Measurements from ENCODE around the gene IL5RA. TPM values are rescaled to one million over a fixed set of nuclear protein-coding genes. Genes with fewer than 3 reads are reported as not detected.
A peak's percentile ranks its signal among the peaks of the same experiment; 100 is the strongest.

Gene IL5RA
- total and polyA plus RNA-seq, 9 of the 15 experiments (the other 6 are each of a cell fraction or from before 2014, with no cell fraction given): 0.07 to 0.28 (median 0.14) TPM; not detected in 4

DNA sequence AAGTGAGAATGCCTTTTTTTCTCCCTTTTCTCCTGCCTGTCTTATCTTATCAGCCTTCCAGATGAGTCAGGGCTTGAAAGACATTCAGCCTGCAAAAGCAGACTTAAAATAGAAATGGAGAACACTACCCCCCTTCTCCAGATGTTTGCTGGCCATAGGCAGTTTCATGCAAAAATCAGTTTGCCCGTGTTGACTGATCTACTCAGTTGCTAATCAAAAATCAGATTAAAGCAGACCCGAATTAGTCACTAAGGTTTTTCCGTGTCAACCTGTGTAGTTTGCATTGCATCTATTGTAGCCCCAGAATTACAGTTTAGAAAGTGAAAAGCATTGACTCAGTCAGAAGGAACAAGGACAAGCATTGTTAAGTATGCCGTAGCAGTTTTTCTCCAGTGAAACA lies 56.2 kb downstream of the IL5RA start (continued):
- TF ChIP-seq, protein P1, sequence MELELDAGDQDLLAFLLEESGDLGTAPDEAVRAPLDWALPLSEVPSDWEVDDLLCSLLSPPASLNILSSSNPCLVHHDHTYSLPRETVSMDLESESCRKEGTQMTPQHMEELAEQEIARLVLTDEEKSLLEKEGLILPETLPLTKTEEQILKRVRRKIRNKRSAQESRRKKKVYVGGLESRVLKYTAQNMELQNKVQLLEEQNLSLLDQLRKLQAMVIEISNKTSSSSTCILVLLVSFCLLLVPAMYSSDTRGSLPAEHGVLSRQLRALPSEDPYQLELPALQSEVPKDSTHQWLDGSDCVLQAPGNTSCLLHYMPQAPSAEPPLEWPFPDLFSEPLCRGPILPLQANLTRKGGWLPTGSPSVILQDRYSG (tag; conservative IDR thresholded peaks at IDR 0.05; ENCODE audit: low read depth): no peak
- no peak for TF ChIP-seq ZNF3 (CRISPR knock-in tag; IDR thresholded peaks at IDR 0.05)
- TF ChIP-seq, protein P2, sequence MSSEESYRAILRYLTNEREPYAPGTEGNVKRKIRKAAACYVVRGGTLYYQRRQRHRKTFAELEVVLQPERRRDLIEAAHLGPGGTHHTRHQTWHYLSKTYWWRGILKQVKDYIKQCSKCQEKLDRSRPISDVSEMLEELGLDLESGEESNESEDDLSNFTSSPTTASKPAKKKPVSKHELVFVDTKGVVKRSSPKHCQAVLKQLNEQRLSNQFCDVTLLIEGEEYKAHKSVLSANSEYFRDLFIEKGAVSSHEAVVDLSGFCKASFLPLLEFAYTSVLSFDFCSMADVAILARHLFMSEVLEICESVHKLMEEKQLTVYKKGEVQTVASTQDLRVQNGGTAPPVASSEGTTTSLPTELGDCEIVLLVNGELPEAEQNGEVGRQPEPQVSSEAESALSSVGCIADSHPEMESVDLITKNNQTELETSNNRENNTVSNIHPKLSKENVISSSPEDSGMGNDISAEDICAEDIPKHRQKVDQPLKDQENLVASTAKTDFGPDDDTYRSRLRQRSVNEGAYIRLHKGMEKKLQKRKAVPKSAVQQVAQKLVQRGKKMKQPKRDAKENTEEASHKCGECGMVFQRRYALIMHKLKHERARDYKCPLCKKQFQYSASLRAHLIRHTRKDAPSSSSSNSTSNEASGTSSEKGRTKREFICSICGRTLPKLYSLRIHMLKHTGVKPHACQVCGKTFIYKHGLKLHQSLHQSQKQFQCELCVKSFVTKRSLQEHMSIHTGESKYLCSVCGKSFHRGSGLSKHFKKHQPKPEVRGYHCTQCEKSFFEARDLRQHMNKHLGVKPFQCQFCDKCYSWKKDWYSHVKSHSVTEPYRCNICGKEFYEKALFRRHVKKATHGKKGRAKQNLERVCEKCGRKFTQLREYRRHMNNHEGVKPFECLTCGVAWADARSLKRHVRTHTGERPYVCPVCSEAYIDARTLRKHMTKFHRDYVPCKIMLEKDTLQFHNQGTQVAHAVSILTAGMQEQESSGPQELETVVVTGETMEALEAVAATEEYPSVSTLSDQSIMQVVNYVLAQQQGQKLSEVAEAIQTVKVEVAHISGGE (CRISPR knock-in tag; IDR thresholded peaks at IDR 0.05): no peak
- no peak for TF ChIP-seq ZNF175 (CRISPR knock-in tag; IDR thresholded peaks at IDR 0.05; ENCODE audit: low read depth)
- TF ChIP-seq GTF2F1 (IDR thresholded peaks at IDR 0.05; ENCODE audit: low read depth, low read length): no peak
- TF ChIP-seq PURB (CRISPR knock-in tag; IDR thresholded peaks at IDR 0.05; ENCODE audit: low read depth): no peak
- TF ChIP-seq RAD21 (CRISPR knock-in tag; conservative IDR thresholded peaks at IDR 0.05 in 1 of 2, IDR thresholded peaks at IDR 0.05 in 1 of 2): 0 out of 4 replicates have a peak, but pooled peaks of 1 of the 2 experiments have one; percentile 6
- peak; percentile 24; the same call in 1 of the 2 replicates for TF ChIP-seq TCF3 (CRISPR knock-in tag; IDR thresholded peaks at IDR 0.05)
- TF ChIP-seq MECOM (CRISPR knock-in tag; IDR thresholded peaks at IDR 0.05): no peak
- TF ChIP-seq JUND (IDR thresholded peaks at IDR 0.05; ENCODE audit: borderline replicate concordance, low read depth, low read length): peak; percentile 81
- TF ChIP-seq JUND (tag; IDR thresholded peaks at IDR 0.05; ENCODE audit: borderline replicate concordance, low read depth, low read length): peak; percentile 79; the same call in 1 of the 3 replicates

Measured in K562 (cell line).